Right hindlimb (tissue), 1 donor: Measurements from ENCODE around the gene P3H4.
A peak's percentile ranks its signal among the peaks of the same experiment; 100 is the strongest.
"Not testable (repeated sequence)": the region's sequence is repeated elsewhere in the genome, so short reads cannot be mapped to it uniquely, and the experiment has no call there.

Experiments
- DNase-seq: peaks from one replicate; pipeline ENCODE4 v3.0.0-alpha.2; 2018

The P3H4 gene, protein sequence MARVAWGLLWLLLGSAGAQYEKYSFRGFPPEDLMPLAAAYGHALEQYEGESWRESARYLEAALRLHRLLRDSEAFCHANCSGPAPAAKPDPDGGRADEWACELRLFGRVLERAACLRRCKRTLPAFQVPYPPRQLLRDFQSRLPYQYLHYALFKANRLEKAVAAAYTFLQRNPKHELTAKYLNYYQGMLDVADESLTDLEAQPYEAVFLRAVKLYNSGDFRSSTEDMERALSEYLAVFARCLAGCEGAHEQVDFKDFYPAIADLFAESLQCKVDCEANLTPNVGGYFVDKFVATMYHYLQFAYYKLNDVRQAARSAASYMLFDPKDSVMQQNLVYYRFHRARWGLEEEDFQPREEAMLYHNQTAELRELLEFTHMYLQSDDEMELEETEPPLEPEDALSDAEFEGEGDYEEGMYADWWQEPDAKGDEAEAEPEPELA

DNA sequence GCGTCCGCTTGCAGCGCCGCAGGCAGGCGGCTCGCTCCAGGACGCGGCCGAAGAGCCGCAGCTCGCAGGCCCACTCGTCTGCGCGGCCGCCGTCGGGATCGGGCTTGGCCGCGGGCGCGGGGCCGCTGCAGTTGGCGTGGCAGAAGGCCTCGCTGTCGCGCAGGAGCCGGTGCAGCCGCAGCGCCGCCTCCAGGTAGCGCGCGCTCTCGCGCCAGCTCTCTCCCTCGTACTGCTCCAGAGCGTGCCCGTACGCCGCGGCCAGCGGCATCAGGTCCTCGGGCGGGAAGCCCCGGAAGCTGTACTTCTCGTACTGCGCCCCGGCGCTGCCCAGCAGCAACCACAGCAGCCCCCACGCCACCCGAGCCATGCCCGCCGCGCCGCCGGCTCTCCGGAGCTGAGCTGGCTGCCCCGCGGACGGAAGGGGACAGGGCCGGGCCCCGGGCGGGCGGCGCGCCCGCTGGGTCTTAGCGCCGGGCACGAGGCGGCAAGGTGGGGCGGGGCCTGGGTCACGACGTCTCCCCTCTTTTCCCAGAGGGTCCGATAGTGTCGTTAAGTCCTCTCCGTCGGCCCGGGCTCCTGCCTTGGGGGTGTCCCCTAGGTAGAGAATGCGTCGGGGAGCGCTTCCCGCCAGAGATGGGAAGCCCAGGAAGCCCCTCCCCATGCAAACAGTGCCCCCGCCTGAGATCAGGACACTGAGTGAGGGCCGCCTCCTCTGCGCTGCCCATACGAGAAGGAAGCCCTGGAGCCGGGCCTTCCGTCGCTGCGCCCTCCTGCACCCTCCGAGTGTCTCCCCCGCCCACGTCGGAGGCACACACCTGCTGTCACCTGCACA, at the start of gene P3H4:
Gene P3H4, minus strand, starts transcription at position 401 of the 832 bp plus-strand sequence. Its CDS starts 34 bp downstream, at position 367.
- DNase-seq: peak; percentile 90

DNA sequence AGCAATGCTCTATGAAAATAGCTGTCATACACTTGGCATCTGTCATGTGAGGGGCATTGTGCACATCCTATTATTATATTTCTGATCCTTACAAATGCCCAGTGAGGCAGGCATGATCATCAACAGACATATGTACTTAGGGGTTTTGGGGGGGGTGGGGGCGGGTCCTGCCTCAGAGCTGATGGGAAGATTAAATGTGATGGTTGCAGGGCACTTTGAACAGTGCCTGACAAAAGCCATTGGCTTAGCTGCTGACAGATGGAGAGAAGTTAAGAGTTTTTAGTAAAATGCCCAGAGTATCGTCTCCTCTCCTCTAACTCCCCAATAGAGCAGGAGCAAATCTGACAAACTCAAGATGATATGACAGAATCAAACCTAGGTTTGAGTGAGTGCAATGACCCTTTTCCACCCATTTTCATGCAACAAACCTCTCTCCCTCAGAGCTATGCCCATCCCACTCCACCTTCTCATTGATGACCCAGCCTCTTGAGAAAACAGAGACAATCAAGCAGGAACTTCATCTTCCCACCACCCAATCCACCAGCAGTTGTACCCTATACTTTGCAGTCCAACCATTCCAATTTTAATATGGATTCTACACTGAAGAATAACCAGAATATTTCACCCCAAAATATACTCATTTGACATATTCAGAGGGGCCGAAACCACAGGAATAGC, 48.6 kb upstream of the P3H4 start:
- DNase-seq: no peak

DNA sequence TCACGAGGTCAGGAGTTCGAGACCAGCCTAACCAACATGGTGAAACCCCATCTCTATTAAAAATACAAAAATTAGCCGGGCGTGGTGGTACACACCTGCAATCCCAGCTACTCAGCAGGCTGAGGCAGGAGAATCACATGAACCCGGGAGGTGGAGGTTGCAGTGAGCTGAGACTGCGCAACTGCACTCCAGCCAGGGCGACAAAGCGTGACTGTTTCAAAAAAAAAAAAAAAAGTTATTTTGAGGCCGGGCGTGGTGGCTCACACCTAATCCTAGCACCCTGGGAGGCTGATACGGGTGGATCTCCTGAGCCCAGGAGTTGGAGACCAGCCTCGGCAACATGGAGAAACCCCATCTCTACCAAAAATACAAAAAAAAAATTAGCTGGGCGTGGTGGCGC, 39.6 kb upstream of the P3H4 start:
- DNase-seq: not testable (repeated sequence)

DNA sequence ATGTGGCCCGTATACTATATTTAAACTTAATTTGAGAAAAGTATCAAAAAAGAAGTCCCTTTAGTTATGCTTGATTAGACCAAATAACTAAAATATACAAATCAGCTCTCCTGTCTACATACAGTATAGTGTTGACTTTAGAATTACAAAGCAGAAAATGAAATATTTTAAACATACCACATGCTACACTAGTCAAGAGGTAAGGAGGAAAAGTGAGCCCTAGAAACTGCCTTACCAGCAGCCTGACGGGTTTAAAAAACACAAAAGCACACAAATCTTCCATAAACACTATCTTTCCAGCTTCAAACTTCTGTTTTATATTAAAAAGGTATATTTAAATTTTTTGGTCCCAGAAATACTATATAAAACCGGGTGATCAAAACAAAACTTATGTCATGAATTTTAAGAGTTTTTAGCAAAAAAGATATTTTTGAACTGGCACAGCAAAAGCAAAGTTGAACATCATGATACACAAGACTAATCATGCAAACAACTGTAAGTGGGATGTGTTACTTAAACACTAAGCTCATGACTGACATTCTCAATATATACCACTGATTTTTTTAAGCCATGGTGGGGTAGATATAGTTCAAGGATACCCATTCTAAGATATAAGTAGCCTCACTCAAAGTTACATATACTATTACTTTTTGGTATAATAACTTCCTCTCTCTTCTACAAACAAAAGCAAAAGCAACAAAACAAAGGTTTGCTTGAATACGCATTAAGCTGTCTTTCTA, 37.7 kb upstream of the P3H4 start:
- no peak for DNase-seq

DNA sequence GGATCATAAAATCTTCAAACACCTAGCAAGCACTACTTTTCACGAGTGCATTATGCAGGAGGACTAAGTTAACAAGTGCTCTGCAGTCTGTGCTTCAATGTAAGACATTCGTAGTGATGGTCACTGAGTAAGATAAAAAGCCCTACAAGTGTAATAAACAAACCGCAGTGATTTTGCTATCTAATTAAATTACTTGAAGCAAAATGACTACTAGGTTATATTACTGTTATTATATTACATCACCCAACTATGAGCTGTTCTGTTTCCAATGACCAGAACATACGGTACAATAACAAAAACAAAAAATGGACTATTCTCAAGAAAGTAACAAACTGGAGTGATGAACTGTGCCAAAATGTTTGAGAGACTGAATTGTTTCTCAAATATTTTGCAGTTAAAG, 37.0 kb upstream of the P3H4 start:
- no peak for DNase-seq

DNA sequence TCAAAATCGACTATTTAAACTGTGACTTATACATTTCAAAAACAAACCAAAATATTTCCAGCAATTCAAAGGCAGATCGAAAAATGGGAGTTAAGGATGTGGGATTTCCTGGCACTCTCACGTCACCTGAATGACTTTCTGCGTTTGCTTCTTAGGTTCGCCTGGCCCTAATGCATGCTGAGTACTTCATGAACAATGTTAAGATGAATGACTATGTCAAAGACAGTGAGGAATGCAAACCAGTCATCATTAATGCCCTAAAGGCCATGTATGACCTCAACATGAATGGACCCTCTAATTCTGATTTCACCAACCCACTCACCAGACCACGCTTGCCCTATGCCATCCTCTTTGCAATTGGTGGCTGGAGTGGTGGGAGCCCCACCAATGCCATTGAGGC, 33.2 kb upstream of the P3H4 start:
- no peak for DNase-seq

DNA sequence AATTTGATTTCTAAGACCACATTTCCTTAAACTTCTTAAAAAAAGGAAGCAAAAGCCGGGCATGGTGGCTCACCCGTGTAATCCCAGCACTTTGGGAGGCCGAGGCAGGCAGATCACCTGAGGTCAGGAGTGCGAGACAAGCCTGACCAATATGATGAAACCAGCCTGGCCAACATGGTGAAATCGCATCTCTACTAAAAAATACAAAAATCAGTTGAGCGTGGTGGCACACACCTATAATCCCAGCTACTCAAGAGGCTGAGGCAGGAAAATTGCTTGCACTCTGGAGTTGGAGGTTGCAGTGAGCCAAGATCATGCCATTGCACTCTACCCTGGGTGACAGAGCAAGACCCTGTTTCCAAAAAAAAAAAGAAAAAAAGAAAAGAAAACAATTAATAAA, 29.0 kb upstream of the P3H4 start:
- not testable (repeated sequence) for DNase-seq

DNA sequence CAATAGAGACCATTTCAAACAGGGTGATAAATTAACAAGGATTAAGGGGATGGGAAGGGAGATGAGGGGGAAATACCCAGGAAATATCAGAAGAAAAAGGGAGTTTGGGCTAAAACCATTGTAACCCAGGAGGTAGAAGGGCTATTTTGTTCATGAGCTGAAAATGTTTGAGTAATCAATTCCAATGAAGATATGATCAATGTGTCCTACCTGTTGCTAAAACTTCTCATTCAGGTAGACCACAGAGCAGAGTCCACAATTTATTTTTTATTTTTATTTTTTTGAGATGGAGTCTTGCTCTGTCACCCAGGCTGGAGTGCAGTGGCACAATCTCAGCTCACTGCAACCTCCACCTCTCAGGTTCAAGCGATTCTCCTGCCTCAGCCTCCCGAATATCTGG, 27.7 kb upstream of the P3H4 start:
- DNase-seq: not testable (repeated sequence)

DNA sequence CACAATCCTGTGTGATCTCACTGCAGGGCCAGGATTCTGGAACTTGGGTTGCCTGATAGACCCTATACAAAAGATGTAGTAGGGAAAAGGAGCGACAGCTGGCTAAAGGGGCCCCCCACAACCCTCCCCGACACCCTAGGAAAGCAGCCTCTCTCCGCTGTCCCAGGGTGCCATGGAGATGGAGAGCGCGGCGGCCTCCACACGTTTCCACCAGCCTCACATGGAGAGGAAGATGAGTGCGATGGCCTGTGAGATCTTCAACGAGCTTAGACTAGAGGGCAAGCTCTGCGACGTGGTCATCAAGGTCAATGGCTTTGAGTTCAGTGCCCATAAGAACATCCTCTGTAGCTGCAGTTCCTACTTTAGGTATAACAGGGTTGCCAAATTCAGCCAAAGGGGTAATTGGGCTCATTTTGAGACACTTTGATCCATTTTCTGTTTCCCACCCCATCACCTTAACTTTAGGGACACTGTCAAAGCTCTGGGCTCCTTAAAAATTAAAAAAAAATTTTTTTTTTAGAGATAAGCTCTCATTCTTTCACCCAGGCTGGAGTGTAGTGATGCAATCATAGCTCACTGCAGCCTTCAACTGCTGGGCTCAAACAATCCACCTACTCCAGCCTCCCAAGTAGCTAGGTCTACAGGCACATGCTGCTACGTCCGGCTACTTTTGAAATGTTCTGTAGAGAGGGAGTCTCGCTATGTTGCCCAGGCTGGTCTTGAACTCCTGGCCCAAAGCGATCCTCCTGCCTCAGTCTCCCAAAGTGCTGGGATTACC, 26.2 kb upstream of the P3H4 start, which contains the start of gene KLHL10:
Gene KLHL10, plus strand, starts transcription at position 65 of the 778 bp plus-strand sequence. Its CDS starts 108 bp downstream, at position 173.
- no peak for DNase-seq

DNA sequence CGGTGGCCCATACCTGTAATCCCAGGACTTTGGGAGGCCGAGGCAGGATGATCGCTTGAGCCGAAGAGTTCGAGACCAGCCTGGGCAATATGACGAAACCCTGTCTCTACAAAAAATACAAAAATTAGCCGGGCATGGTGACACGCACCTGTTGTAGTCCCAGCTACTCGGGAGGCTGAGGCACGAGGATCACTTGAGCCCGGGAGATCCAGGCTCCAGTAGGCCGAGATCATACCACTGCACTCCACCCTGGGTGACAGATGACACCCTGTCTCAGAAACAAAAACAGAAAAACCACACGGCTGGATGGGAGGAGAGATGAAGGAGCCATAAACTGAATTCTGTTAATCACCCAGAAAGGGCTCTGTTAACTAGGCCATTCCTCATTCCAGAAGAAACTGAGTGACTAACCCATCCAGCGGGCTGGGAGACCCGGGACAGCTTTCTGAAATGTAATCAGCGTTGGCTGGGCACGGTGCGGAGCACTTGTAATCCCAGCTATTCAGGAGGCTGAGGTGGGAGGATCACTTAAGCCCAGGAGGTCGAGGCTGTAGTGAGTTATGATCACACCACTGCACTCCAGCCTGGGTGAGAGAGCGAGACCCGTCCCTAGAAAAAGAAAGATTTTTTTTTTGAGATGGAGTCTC, 24.9 kb upstream of the P3H4 start:
- DNase-seq: no peak

DNA sequence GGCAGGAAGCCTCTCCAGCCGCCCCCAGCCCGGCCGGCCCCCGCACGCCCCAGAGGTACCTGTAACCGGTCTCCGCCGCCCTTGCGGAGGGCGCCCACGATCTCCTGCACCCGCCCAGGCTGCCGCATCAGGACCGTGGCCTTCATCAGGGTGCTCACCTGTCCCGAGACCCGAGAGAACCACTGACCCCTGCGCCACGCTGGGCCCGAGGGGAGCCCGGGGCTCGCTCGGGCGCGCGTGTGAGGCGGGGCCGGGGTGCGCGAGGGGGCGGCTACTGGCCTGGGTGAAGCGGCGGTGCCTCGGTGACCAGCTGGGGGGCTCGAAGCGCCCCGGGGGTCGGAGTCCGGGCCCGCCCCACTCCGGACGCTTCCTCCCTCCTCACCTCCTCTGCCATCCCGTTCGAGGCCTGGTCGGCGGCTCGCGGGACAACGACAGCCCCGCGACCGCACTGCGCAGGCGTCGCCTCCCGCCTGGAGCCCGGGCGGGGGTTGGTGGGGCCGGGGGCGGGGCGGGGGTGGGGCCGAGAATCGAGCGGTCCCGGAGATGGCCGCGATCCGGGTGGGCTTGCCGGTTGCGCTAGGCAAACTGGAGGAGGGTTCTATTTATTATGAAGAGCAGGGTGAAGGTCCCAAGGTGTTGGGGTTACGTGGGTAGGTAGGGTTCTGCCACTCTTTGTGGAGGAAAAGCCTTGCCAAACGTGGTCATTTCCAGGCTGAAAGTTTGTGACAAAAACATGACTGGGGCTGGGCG, 24.2 kb upstream of the P3H4 start, which contains the start of gene NT5C3B:
Gene NT5C3B, minus strand, starts transcription at position 433 of the 750 bp plus-strand sequence. Its CDS starts 39 bp downstream, at position 394.
- peak; percentile 83 for DNase-seq

DNA sequence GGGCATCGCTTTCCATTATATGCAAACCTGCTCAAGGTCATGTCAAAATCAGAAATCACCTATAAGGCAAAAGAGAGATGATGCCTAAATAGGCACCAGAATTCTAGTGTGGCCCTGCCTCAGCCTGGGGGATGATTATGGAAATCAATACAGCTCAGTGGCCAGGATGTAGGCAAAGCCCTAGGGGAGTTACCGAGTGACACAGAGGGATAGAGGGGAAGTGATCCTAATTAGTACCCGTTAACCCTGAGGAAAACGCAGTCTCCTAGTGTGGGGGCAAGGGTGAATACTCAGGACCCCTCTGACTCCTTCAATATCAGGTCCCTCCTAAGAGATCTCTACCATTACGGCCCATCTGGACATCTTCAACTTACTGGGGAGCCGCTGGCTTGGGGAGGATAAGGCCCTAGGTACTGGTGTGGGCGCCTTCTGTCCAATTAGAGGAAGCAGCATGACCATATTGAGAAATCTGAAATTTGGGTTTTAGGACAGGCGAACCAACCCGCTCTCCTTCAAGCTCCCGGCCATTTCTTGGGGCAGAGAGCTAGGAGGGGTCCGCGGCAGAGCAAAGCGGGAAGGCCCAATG, 23.6 kb upstream of the P3H4 start:
- DNase-seq: no peak

DNA sequence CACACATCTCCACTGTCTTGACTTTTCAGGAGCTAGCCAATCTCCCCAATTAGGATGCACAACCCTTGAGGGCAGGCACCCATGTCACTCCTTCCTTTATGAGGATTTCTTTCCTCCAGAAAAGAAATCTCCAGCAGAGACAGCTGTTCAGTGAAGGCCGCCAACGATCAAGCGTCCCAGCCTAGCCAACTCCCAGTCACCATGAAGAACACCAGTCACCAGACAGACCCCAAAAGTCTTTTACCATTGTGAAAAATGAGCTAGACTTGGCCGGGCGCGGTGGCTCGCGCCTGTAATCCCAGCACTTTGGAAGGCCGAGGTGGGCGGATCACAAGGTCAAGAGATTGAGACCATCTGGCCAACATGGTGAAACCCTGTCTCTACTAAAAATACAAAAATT, 18.2 kb upstream of the P3H4 start:
- DNase-seq: not testable (repeated sequence)

DNA sequence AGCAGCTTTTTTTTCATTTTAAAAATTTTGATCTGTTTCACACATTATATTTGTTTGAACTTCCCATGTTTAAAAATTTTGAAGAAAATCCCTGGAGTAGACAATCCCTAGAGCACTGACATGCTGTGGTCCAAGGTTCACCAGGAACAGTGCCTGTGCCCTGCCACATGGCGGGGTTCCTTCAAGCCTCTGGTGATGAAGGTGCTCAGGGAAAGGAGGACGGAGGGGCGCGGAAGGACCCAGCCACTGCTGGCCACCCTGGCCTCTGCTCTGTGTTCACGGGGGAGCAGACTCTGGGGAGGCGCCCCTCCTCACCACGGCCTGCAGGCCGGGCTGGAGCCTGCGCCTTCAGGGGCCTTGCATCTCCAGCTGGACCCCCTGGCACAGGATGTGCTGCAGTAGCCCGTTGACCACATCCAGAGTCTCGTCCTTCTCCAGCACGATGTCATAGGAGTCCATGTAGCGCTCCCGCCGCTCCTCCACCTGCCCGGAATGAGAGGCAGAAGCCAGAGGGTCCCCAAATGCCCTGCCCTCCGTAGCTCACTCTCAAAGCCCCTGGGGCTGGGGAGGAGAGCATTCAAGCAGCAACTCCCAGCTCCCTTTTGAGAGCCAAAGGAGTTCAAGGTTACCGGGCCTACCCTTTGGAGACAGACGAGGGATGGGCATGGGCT, 13.6 kb upstream of the P3H4 start:
- no peak for DNase-seq

DNA sequence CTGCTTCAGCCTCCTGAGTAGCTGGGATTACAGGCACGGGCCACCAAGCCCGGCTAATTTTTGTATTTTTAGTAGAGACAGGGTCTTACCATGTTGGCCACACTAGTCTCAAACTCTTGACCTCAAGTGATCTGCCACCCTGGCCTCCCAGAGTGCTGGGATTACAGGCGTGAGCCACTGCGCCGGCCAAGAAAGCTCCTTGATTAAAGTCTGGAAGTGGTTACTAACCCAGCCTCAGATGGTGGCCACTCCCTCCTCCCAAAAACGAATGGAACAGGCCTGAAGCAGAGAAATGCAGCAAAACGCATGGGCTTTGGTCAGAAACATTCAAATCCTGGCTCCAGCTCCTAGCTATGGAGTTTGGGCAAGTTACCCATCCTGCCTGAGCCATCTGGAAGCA, 12.3 kb upstream of the P3H4 start:
- peak; percentile 30 for DNase-seq

DNA sequence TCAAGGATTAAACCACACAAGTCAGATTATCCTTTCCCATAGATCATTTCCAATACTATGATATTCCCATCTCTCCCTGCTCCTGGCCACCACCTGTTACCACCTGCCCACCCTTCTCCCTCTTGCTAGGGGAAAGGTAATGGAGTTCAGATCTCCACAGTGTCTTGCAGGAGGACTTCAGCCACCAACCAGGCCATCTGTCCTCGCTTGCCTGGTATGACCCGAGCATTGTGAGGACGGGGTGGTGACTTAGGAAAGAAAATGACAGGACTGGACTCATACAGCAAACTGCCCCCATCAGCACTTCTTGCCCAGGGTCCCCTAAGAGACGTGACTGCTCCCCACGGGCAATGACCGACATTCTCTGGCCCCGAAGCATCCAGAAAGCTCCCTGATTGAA, 11.8 kb upstream of the P3H4 start:
- DNase-seq: no peak

DNA sequence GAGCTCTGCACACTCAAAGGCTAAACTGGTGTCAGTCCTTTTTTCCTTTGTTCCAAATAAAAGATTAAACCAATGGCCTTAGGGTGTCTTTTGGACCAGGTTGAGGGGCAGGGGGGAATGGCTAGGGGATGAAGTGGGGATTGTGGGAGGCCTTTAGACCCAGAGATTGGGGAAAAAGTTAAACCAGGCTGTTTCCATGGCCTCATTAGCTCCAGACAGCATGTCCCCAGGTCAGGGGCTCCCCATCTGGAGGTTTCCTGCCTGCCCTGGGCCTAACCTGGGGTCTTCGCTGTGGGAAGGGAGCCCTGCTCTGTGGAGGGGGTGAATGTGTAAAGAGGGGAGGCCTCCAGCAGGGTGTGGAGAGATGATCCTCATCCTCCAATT, 11.4 kb upstream of the P3H4 start:
- DNase-seq: no peak

DNA sequence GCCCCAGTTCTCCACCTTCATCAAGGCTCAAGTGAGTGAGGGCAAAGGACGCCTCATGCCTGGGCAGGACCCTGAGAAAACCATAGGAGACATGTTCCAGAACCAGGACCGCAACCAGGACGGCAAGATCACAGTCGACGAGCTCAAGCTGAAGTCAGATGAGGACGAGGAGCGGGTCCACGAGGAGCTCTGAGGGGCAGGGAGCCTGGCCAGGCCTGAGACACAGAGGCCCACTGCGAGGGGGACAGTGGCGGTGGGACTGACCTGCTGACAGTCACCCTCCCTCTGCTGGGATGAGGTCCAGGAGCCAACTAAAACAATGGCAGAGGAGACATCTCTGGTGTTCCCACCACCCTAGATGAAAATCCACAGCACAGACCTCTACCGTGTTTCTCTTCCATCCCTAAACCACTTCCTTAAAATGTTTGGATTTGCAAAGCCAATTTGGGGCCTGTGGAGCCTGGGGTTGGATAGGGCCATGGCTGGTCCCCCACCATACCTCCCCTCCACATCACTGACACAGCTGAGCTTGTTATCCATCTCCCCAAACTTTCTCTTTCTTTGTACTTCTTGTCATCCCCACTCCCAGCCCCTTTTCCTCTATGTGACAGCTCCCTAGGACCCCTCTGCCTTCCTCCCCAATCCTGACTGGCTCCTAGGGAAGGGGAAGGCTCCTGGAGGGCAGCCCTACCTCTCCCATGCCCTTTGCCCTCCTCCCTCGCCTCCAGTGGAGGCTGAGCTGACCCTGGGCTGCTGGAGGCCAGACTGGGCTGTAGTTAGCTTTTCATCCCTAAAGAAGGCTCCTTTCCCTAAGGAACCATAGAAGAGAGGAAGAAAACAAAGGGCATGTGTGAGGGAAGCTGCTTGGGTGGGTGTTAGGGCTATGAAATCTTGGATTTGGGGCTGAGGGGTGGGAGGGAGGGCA, 10.7 kb upstream of the P3H4 start:
- no peak for DNase-seq
